HG03521 (cell line): ENCODE measurements around the gene LACTB.

Experiments
- ATAC-seq: cut with Tn5 transposase; IDR thresholded peaks from one replicate; pipeline ENCODE4 v1.9.1; 2021; ENCODE audit warnings: mild to moderate bottlenecking, moderate library complexity; ENCODE audit not compliant: unreplicated experiment

The LACTB gene

GRCh38 chr15:63121382-63122001 lies at the start of gene LACTB:
Gene LACTB, plus strand, starts transcription at chr15:63121861. Its CDS starts 11 bp downstream, at chr15:63121872.
- ATAC-seq, result peak; percentile 62

- no peak for ATAC-seq
Measured at GRCh38 chr15:63072023-63072650, 49.5 kb upstream of the LACTB start.

GRCh38 chr15:63072809-63073277 lies 48.8 kb upstream of the LACTB start:
- ATAC-seq, result no peak

GRCh38 chr15:63073497-63074172 lies 48.0 kb upstream of the LACTB start:
- no peak for ATAC-seq

GRCh38 chr15:63075015-63075983 lies 46.4 kb upstream of the LACTB start:
- no peak for ATAC-seq

- no peak for ATAC-seq
Measured at GRCh38 chr15:63075984-63076713, 45.5 kb upstream of the LACTB start.

GRCh38 chr15:63076714-63077046 lies 45.0 kb upstream of the LACTB start:
- ATAC-seq, result no peak

- no peak for ATAC-seq
Measured at GRCh38 chr15:63077952-63078351, 43.7 kb upstream of the LACTB start.

GRCh38 chr15:63079947-63080626 lies 41.6 kb upstream of the LACTB start:
- no peak for ATAC-seq

- no peak for ATAC-seq
Measured at GRCh38 chr15:63080634-63081250, 40.9 kb upstream of the LACTB start.

- no peak for ATAC-seq
Measured at GRCh38 chr15:63082366-63082765, 39.3 kb upstream of the LACTB start.

GRCh38 chr15:63083044-63083443 lies 38.6 kb upstream of the LACTB start:
- no peak for ATAC-seq

GRCh38 chr15:63083541-63083940 lies 38.1 kb upstream of the LACTB start:
- ATAC-seq, result no peak

GRCh38 chr15:63084806-63085205 lies 36.9 kb upstream of the LACTB start:
- no peak for ATAC-seq

GRCh38 chr15:63085289-63085688 lies 36.4 kb upstream of the LACTB start:
- no peak for ATAC-seq

- ATAC-seq, result no peak
Measured at GRCh38 chr15:63086271-63086670, 35.4 kb upstream of the LACTB start.

GRCh38 chr15:63086947-63087346 lies 34.7 kb upstream of the LACTB start:
- no peak for ATAC-seq

GRCh38 chr15:63088533-63089245 lies 33.0 kb upstream of the LACTB start:
- no peak for ATAC-seq
